ENCODE measurements around the gene MESD.

Gene MESD

DNA sequence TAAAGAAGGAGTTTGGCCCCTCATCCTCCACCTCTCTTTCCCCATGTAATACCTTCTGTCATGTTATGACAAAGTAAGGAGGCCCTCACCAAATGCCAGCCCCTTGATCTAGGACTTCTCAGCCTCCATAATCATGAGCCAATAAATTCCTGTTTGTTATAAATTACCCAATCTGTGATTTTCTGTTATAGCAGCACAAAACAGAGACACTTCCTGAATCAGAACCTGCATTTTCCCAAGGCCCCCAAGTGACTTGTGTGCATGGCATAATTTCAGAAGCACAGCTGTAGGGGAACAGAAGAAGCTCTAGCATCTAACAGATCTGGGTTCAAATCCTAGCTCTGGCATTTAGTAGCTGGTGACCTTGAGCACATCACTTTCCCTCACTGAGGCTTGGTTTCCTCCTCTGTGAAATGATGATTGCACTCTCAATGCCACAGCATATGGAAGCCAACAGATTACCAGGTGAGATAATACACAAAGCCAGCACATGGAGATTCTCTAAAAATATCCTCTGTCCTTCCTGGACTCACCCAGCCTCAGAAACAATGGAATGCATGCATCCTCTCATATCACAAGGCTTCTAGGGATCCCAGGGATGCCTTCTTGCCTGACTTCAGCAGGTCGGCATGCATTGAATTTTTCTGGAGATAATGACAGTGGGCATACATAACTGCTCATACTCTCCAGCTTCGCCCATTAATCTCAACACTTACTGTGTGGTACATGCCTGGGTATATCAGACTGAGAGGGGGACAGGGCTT lies 37.4 kb upstream of the MESD start:
- Histone ChIP-seq H3K4me1 (ENCODE audit: control insufficient read depth in 1 of 2, insufficient read depth in 2 of 2, low read length in 2 of 2) (peaks cover 0 to 4% of the 10 kb centered on the region in 2 donors), H3K9me3 (ENCODE audit: control insufficient read depth in 1 of 2, low read length in 2 of 2) (peaks cover 0 to 3% of the 10 kb centered on the region in 2 donors), H3K27ac (ENCODE audit: low read depth, low read length) (no peak overlapping the region), H3K36me3 (ENCODE audit: control insufficient read depth in 1 of 2, insufficient read depth in 2 of 2, low read length in 2 of 2) (no peaks in the 10 kb centered on the region), H3K9ac (ENCODE audit: low read depth in 1 of 2, low read length in 2 of 2) (no peak overlapping the region), H3K4me3 (ENCODE audit: low read depth in 1 of 2, low read length in 2 of 2) (no peak overlapping the region), H3K27me3 (ENCODE audit: control insufficient read depth in 1 of 2, insufficient read depth in 2 of 2, low read length in 2 of 2) (no peaks in the 10 kb centered on the region)

DNA sequence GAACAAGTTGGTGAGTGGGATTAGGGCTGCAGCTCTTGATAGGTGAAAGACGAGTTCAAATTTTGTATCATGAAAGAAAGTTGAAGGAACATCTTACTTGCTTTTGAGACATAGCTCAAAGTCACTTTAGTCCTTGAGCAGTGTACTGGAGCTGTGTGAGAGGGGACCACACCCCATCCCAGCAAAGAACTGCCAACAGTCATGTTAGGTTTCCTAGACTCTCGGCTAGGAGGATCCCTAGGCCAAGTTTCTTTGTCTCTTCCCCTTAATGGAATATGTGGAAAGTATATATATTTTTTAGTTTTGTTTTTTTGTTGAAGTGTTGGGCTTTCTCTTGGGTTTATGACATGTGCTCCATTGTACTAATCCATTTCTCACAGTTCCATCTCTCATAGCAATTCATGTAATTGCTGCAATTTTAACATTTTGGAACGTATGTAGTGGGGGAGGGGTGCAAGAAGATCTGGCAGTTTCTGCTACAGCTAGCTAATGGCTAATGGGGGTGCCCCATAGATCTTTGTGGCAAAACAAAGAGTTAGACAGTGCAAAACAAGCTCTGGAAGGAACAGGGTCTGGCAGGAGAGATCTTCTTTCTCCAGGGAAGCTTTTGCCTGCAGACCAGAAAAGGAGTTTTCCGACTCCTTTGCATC lies 36.2 kb upstream of the MESD start:
- H3K27me3 ChIP-seq (ENCODE audit: control insufficient read depth in 1 of 2, insufficient read depth in 2 of 2, low read length in 2 of 2) = no peaks in the 10 kb centered on the region
- H3K36me3 ChIP-seq (ENCODE audit: control insufficient read depth in 1 of 2, insufficient read depth in 2 of 2, low read length in 2 of 2) = no peaks in the 10 kb centered on the region
- no peak overlapping the region for H3K27ac ChIP-seq (ENCODE audit: low read depth, low read length)
- H3K4me3 ChIP-seq (ENCODE audit: low read depth in 1 of 2, low read length in 2 of 2) = no peak overlapping the region
- H3K4me1 ChIP-seq (ENCODE audit: control insufficient read depth in 1 of 2, insufficient read depth in 2 of 2, low read length in 2 of 2) = peaks cover 0 to 4% of the 10 kb centered on the region in 2 donors
- H3K9ac ChIP-seq (ENCODE audit: low read depth in 1 of 2, low read length in 2 of 2) = no peak overlapping the region
- H3K9me3 ChIP-seq (ENCODE audit: control insufficient read depth in 1 of 2, low read length in 2 of 2) = peaks cover 0 to 3% of the 10 kb centered on the region in 2 donors

DNA sequence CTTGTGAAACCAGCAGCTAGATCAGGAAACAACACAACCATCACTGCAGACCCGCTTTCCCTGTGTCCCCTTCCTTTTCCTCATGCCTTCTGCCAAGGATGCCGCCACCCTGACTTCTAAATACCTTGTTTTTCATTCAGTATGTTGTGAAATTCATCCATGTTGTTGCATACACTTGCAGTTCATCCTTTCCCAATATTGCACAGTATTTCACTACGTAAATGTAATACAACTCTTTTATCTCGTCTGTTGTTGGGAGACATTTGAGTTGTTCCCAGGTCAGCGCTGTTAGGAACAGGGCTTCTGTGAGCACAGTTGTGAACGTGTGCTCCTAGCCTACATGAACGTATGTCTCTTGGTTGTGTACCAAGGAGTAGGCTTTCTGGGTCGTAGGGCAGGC lies 35.3 kb upstream of the MESD start:
- H3K4me1 ChIP-seq (ENCODE audit: control insufficient read depth in 1 of 2, insufficient read depth in 2 of 2, low read length in 2 of 2) = peaks cover 0 to 4% of the 10 kb centered on the region in 2 donors
- no peaks in the 10 kb centered on the region for H3K36me3 ChIP-seq (ENCODE audit: control insufficient read depth in 1 of 2, insufficient read depth in 2 of 2, low read length in 2 of 2)
- H3K27me3 ChIP-seq (ENCODE audit: control insufficient read depth in 1 of 2, insufficient read depth in 2 of 2, low read length in 2 of 2) = no peaks in the 10 kb centered on the region
- no peak overlapping the region for H3K9ac ChIP-seq (ENCODE audit: low read depth in 1 of 2, low read length in 2 of 2)
- H3K27ac ChIP-seq (ENCODE audit: low read depth, low read length) = no peak overlapping the region
- H3K9me3 ChIP-seq (ENCODE audit: control insufficient read depth in 1 of 2, low read length in 2 of 2) = peaks cover 0 to 3% of the 10 kb centered on the region in 2 donors
- H3K4me3 ChIP-seq (ENCODE audit: low read depth in 1 of 2, low read length in 2 of 2) = no peak overlapping the region

DNA sequence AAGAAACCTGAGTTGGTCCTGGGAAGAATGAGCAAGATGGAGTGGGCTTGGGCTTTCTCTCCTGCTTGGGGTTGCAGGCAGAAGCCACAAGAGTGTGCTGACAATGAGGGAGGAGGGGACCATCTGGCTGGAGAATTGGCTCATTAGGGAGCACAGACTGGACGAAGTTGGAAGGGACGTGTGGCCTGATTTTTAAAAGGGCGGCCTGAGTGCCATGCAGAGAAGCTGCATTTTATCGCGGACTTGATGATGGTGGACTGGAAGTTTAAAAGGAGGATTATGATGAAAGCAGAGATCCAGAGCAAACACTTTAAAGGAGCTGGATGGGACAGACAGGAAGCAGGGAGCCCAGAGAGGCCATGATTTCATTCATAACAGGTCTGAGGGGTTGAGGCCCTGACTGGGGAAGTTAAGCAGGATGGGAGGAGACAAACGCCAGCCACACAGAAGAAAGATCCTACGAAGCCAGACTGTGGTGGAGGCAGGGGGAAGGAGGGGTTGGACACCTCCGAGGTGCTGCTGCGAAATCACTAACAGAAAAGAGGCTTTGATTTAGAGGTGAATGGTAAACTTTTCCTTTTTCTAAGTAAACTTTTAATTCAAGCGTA lies 34.8 kb upstream of the MESD start:
- no peak overlapping the region for H3K9ac ChIP-seq (ENCODE audit: low read depth in 1 of 2, low read length in 2 of 2)
- no peak overlapping the region for H3K27ac ChIP-seq (ENCODE audit: low read depth, low read length)
- H3K4me3 ChIP-seq (ENCODE audit: low read depth in 1 of 2, low read length in 2 of 2) = peak overlapping the region in 1 of 2 donors; percentile 16
- no peaks in the 10 kb centered on the region for H3K36me3 ChIP-seq (ENCODE audit: control insufficient read depth in 1 of 2, insufficient read depth in 2 of 2, low read length in 2 of 2)
- peaks cover 0 to 4% of the 10 kb centered on the region in 2 donors for H3K4me1 ChIP-seq (ENCODE audit: control insufficient read depth in 1 of 2, insufficient read depth in 2 of 2, low read length in 2 of 2)
- H3K27me3 ChIP-seq (ENCODE audit: control insufficient read depth in 1 of 2, insufficient read depth in 2 of 2, low read length in 2 of 2) = no peaks in the 10 kb centered on the region
- no peaks in the 10 kb centered on the region for H3K9me3 ChIP-seq (ENCODE audit: control insufficient read depth in 1 of 2, low read length in 2 of 2)

DNA sequence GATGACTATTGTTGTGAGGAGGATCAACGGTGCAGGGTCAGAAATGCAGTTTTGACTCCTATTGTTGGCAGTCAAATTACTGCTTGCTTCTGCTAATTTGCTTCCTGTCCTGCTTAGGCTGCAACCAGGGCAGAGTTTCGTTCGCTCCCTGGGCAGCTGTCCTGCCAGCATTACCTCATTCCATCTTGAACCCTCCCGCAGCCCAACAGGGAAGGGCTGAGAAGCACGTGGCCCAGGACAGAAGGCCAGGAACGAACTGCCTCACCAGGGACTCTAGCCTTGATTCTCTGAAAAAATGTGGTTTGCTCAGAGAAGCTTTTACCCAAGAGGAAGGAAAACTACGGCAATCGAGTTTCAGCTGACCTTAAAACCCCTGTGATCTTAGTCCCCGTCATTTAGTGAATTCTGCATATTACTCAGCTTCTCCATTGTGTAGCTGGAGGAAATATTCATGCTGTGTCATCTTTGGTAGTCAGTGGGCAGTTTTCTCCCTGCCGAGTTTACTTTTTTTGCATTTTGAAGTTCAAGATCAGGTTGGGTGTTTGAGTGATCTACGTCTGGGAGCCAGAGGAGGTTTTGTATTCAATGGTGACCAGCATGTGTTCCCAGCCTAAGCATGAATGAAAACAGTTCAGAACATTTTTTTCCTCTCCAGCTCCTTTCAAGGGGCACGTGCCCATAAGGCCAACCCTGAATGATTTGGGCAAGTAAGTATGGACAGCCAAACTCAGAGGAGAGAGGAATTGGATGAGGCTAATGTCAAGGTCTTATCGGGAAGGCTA lies 34.1 kb upstream of the MESD start:
- no peaks in the 10 kb centered on the region for H3K36me3 ChIP-seq (ENCODE audit: control insufficient read depth in 1 of 2, insufficient read depth in 2 of 2, low read length in 2 of 2)
- no peak overlapping the region for H3K9ac ChIP-seq (ENCODE audit: low read depth in 1 of 2, low read length in 2 of 2)

DNA sequence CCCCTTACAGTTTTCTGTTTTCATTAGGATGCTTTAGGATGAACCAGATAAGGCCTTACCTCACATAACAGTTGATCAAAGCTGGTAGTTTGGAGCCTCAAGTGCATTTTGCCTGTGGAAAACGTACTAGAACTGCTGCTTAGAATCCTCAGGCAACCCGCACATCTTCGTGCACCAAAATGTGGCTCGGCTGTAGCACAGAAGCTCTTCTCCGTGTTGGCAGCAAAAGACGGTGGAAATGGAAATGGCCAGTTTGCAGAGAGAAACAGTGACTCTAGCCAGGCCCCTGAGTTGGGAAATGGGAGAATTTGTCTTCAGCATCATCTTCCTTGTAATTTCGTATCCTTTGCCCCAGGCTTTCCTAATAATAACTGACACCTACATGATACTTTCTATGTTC lies 31.7 kb upstream of the MESD start:
- no peak overlapping the region for H3K9ac ChIP-seq (ENCODE audit: low read depth in 1 of 2, low read length in 2 of 2)
- H3K4me3 ChIP-seq (ENCODE audit: low read depth in 1 of 2, low read length in 2 of 2) = no peak overlapping the region
- peaks cover 0 to 4% of the 10 kb centered on the region in 2 donors for H3K4me1 ChIP-seq (ENCODE audit: control insufficient read depth in 1 of 2, insufficient read depth in 2 of 2, low read length in 2 of 2)
- no peaks in the 10 kb centered on the region for H3K36me3 ChIP-seq (ENCODE audit: control insufficient read depth in 1 of 2, insufficient read depth in 2 of 2, low read length in 2 of 2)
- H3K27me3 ChIP-seq (ENCODE audit: control insufficient read depth in 1 of 2, insufficient read depth in 2 of 2, low read length in 2 of 2) = no peaks in the 10 kb centered on the region
- no peaks in the 10 kb centered on the region for H3K9me3 ChIP-seq (ENCODE audit: control insufficient read depth in 1 of 2, low read length in 2 of 2)
- H3K27ac ChIP-seq (ENCODE audit: low read depth, low read length) = no peak overlapping the region

More for the DNA sequence above, 34.1 kb upstream of the MESD start:
- Histone ChIP-seq H3K4me1 (ENCODE audit: control insufficient read depth in 1 of 2, insufficient read depth in 2 of 2, low read length in 2 of 2) (peaks cover 0 to 4% of the 10 kb centered on the region in 2 donors), H3K27me3 (ENCODE audit: control insufficient read depth in 1 of 2, insufficient read depth in 2 of 2, low read length in 2 of 2) (no peaks in the 10 kb centered on the region), H3K9me3 (ENCODE audit: control insufficient read depth in 1 of 2, low read length in 2 of 2) (no peaks in the 10 kb centered on the region), H3K4me3 (ENCODE audit: low read depth in 1 of 2, low read length in 2 of 2) (peak overlapping the region; percentile 16 to 18), H3K27ac (ENCODE audit: low read depth, low read length) (peak overlapping the region; percentile 54)

DNA sequence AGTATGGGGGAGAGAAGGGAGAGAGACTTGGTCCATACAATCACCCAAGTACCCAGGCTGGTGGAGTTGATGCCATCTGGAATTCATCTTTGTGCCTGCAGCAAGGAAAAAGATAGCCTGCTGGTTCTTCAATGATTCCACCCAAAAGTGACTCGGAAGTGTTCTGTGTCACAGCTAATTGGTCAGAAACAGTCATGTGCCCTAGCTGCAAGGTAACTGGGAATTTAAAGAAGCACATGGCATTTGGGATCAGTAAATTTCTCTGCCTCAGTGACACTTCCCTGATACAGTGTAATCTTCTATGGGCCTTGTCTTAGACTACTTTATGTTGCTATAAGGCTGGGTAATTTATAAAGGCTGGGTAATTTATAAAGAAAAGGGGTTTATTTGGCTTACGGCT lies 28.6 kb upstream of the MESD start:
- Histone ChIP-seq H3K4me3 (ENCODE audit: low read depth in 1 of 2, low read length in 2 of 2) (no peak overlapping the region), H3K27ac (ENCODE audit: low read depth, low read length) (no peak overlapping the region), H3K9ac (ENCODE audit: low read depth in 1 of 2, low read length in 2 of 2) (no peak overlapping the region), H3K36me3 (ENCODE audit: control insufficient read depth in 1 of 2, insufficient read depth in 2 of 2, low read length in 2 of 2) (no peaks in the 10 kb centered on the region), H3K27me3 (ENCODE audit: control insufficient read depth in 1 of 2, insufficient read depth in 2 of 2, low read length in 2 of 2) (no peaks in the 10 kb centered on the region), H3K9me3 (ENCODE audit: control insufficient read depth in 1 of 2, low read length in 2 of 2) (no peaks in the 10 kb centered on the region), H3K4me1 (ENCODE audit: control insufficient read depth in 1 of 2, insufficient read depth in 2 of 2, low read length in 2 of 2) (peaks cover 0 to 3% of the 10 kb centered on the region in 2 donors)

DNA sequence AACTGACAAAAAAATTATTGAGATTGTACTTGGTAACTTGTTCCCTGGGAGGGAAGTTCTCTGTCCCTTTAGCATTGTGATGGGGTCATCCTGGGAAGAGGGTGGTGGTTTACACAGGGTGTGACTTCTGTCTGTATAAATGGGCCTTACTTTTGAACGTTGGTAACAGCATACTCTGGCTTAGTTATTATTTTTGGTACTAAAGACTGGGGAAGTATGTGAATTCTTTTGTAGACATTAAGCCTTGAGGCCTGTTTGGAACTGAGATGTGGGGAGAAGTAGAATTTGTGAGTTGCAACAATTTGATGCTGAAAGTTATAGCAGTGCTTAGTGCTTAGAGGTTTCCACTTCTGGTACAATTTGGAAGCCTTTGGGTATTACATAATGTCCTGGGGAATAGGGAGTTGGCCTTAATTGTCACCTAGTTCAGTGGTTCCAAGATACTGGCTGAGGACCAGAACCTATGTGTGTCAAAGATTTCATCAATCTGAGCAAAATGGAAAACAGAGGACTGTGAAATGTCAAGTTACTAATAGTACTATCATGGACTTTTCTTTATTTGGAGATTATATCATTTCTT lies 27.0 kb upstream of the MESD start:
- no peaks in the 10 kb centered on the region for H3K36me3 ChIP-seq (ENCODE audit: control insufficient read depth in 1 of 2, insufficient read depth in 2 of 2, low read length in 2 of 2)
- H3K27me3 ChIP-seq (ENCODE audit: control insufficient read depth in 1 of 2, insufficient read depth in 2 of 2, low read length in 2 of 2) = no peaks in the 10 kb centered on the region
- H3K4me1 ChIP-seq (ENCODE audit: control insufficient read depth in 1 of 2, insufficient read depth in 2 of 2, low read length in 2 of 2) = peaks cover 0 to 3% of the 10 kb centered on the region in 2 donors
- H3K9me3 ChIP-seq (ENCODE audit: control insufficient read depth in 1 of 2, low read length in 2 of 2) = no peaks in the 10 kb centered on the region
- no peak overlapping the region for H3K4me3 ChIP-seq (ENCODE audit: low read depth in 1 of 2, low read length in 2 of 2)
- H3K27ac ChIP-seq (ENCODE audit: low read depth, low read length) = no peak overlapping the region
- no peak overlapping the region for H3K9ac ChIP-seq (ENCODE audit: low read depth in 1 of 2, low read length in 2 of 2)

DNA sequence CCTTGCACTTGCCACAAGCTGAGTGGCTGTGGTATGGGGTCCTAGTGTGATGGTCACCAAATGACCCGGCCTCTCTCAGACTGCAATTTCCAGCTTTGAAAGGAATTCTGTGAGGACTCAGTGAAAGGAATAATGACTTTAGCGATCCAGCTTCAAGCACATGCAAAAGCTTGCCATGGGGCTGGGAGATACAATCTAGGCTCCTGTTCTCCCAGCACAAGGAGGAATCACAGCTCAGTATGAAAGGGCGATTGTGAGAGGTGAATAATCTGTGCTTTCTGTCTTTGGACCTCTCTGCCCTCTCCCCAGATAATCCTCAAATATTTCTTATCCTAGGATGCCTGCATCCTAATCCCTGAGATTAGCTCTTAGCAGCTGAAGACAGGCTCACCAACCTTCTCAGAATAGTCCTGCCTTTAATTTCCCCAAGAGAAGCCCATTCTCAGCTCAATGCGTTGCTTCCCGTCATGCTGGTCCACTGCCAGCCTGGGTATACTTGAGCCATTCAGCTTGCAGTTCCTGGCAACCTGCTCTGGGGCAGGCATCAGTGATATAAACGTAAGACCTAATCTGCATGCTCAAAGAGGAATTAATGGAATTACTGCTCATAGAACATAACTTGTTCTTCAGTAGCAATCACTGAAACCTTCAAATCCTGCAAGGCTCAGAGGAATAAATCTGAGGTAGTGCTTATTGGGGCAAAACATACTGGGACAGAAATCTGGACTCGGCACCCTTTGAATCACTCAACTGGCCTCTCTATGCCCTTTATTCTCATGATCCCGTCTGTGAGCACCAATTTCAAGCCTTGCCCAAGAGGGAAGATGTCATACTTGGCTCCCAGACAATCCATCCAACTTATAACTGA lies 26.2 kb upstream of the MESD start:
- no peaks in the 10 kb centered on the region for H3K9me3 ChIP-seq (ENCODE audit: control insufficient read depth in 1 of 2, low read length in 2 of 2)
- no peaks in the 10 kb centered on the region for H3K36me3 ChIP-seq (ENCODE audit: control insufficient read depth in 1 of 2, insufficient read depth in 2 of 2, low read length in 2 of 2)
- H3K27ac ChIP-seq (ENCODE audit: low read depth, low read length) = no peak overlapping the region
- H3K27me3 ChIP-seq (ENCODE audit: control insufficient read depth in 1 of 2, insufficient read depth in 2 of 2, low read length in 2 of 2) = no peaks in the 10 kb centered on the region
- no peak overlapping the region for H3K9ac ChIP-seq (ENCODE audit: low read depth in 1 of 2, low read length in 2 of 2)
- H3K4me1 ChIP-seq (ENCODE audit: control insufficient read depth in 1 of 2, insufficient read depth in 2 of 2, low read length in 2 of 2) = peaks cover 0 to 3% of the 10 kb centered on the region in 2 donors
- no peak overlapping the region for H3K4me3 ChIP-seq (ENCODE audit: low read depth in 1 of 2, low read length in 2 of 2)
